Stimulated activated CD4-positive, alpha-beta T cell treated with anti-CD3 and anti-CD28 coated beads, Interleukin-15, amount 100 ng/mL, for 1 hour (primary cell): ENCODE data around the gene HOXA7.

Experiments
- DNase-seq, 2 donors: peaks; one replicate each; pipeline ENCODE4 v3.0.0-alpha.2; 2020; ENCODE audit warnings: low read depth in 1 of 2, low spot score in 1 of 2

Gene HOXA7

DNA sequence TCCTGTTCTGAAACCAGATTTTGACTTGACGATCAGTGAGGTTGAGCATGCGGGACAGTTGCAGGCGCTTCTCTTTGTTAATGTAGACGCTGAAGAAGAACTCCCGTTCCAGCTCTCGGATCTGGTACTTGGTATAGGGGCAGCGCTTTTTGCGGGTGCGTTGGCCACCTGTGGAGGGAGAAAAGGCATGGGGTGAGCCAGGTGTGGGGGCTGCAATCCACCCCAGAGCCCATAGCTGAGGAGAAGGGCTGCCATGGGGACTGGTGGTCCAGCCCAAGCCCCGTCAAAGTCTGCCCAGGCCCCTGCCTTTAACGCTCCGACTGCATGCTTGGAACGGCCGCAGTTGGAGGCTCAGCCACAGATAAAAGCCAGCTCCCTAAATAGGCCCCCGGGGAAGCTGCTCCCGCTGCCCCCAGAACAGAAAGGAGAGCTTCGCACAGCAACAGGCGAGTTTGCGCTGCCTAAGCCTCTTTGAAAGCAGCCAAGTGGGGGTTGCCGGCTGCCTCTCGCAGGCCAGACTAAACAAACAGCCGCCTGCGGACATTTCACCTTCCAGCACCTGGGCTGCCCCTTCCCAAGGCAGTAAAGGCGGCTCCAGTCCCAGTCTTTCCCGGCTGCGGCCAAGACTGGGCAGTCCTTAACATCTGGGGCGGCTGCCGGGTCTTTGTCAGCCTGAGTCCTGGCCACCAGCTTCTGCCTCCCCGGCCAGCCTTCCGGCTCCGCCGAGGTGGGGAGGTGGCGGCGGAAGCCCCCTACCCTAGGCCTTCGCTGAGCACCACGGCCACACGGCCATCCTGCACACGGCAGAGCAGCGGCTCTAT, 26.6 kb upstream of the HOXA7 start:
- no peak for DNase-seq

DNA sequence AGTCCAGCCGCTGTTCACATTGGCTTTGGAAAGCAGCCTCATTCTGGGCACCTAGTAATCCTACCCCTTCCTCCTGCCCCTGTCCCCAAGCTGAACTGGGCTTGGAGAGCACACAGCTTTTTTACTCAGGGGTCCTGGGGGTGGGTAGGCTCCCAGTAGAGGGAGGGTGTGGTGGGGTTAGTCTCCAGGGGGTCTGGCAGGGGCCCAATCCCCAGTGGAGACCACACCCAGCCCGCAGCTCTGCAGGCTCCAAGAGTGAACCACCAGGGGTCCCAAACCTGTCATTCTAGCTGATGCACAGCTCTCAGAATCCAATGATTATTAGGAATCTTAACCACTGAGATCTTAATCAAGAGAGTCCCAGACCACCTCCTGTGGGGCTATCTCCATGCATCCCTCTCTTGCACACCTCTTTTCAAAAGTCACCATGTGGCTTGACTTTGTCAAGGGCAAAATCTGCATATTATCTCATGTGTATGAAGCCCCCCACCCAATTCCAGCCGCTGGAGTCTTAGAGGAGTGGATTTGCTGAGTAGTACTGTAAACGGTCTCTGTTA, 25.9 kb upstream of the HOXA7 start:
- DNase-seq: peak in 1 of 2 donors; percentile 1

DNA sequence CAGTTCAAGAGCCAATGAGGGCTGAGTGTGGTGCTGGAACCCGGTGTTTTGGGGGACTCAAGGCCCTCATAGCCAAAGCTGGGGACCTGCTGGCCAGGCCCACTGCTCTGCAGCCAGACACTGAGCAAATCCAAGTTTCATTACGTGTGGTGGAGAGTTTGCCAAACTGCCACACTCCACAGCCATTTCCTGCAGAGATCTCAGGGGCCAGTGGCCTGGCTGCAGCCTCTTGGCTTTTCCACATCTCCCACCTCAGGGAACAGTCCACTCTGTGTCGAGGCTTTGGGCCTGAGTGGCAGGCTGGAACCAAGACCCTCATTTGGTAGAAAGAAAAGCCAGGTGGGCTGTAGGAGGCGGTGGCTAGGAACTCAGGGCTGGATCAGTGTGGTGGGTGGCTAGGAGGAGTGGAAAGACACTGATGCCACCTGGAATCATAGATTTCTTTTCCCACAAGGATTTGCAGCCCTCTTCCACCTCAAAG, 25.4 kb upstream of the HOXA7 start:
- DNase-seq: no peak

DNA sequence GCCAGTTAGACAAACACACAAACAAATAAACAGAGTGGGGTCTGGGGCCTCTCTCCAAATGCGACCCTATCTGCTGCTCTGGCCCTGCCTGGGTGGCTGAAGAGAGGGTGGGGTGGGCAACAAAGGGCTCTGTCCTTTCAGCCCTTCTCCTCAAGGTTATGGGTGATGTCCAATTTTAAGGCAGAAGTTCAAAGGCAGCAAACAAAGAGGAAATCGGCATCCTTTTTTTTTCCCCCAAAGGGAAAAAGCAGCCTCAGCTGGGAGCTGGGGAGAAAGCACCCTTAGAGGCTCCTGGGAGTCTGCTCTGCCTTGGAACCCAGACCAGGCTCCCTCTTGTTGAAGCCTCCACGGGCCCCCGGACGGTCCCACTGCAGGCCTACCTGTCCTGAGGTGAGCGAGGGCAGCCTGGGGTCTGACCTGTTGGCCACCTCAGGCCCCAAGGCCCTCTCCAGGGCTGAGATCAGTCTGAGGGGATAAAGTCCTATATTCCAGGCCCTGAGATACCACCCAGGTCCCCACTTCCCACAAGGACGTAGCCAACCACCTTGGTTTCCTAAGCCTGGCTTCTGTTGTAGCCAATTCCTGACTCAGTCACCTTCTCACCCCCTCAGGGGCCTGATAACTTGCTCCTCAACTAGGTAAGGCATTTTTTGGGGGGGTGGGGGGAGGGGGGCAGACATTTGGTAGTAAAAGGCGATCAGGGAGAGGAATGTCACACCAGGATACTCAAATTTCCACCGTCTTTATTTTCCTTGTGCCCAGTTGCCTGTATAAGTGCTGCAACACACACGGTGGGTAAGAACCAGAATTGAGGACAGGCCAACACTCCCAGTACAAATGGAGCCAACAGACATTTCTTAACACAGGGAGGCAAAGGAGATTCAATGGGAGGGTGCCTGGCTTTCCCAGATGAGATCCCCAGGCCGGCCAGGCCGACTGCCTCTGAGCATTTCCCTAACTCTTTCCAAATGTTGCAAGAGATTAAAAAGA, 24.3 kb upstream of the HOXA7 start:
- no peak for DNase-seq

DNA sequence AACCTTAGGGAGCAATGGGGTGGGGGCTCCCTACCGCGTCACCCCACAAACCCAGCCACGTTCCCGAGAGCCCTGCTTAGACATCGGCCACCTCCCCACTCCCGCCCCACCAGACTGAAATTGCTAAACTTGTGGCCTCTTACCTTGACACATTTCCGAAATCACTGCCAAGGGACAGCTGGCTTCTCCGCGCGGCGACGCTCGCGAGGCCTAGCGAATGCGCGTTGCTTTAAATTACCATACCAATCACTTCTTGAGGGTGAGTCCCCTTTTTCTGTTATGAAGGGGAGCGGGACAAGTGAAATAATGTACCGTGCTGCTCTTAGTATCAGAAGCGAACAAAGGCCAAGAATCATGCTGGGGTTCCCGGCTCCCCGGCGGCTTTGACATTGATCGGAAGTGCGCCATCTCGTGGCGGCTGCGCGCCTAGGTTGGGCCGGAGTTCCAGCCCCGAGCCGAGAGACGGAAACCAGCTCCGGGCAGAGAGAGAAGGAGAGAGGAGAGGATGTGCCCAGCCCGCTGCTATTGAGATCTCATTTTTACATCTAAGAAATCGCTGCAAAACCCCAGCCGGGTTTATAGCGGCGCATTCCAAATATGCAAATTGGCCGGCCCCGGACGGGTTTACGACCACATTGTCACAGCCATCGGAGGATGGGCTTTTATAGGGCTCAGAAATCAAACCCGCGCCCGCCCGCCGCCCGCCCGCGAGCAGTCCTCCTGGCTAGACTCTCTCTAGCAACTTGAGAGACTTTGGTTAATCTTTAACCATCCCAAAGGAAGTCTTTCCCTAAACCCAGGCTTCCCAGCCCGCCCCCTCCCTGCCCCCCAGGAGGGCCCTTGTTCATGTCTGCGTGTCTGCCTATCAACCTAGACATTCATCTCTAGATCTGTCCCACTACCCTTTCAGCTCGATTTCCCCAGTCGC, 23.3 kb upstream of the HOXA7 start:
- DNase-seq: peak in 1 of 2 donors; percentile 59

DNA sequence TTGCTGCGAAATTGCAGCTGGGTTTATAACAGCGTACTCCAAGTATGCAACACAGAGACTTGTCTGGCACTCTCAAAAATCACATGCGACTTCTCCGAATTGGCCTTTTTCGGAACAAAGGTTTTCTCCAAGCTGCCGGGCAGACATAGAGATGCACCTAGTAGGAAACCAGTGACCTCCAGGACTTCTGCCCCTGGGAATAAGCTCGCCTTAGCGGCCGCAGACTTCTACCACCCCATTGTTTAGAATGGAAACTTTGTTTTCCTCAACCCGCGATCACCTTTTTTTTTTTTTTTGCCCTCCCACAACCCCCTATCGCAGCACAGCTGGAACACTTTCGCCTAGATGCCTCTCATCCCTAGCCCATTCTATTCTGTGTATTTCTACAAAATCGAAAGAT, 22.6 kb upstream of the HOXA7 start:
- no peak for DNase-seq

DNA sequence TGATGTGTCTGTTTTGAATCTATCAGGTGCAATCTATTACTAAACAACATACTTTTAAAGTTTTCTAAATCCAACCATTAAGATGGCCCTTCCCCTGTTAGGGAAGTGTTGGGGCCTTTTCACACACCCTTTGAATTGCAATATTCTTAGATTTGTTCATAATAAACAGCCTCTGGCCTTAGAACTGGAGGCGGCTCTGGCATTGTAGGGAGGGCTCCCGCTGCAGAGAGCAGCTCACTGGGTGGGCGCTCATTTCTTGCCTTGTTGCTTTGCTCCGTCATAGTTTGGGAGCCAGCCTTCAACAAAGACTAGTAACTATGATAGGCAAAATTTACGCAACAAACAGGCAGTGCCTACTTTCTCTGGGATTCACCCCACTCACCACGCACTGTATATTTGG, 21.9 kb upstream of the HOXA7 start:
- no peak for DNase-seq

DNA sequence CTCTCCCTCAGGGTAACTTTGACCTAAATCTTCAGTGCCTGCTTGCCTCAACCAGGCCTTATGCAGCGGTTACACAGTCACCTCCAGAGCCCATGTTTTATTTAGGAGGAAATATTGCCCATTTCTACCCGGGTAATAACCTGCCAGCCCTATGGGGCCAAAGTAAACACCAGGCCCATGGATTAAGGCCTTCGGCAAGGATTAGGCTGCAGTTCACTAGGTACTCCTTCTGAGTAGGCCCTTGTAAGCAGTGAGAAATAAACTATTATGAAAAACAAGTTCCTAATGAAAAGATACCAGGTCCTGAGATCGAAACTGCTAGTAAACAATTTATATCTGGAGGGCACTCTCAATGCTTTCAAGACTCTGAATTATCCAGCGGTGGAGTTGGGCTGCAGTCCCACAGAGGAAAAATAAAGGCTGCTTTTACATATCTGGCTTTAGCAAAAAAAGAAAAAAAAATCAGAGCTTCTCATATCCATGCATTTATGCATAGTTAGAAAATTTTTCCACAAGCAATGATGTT, 21.4 kb upstream of the HOXA7 start:
- DNase-seq: no peak

DNA sequence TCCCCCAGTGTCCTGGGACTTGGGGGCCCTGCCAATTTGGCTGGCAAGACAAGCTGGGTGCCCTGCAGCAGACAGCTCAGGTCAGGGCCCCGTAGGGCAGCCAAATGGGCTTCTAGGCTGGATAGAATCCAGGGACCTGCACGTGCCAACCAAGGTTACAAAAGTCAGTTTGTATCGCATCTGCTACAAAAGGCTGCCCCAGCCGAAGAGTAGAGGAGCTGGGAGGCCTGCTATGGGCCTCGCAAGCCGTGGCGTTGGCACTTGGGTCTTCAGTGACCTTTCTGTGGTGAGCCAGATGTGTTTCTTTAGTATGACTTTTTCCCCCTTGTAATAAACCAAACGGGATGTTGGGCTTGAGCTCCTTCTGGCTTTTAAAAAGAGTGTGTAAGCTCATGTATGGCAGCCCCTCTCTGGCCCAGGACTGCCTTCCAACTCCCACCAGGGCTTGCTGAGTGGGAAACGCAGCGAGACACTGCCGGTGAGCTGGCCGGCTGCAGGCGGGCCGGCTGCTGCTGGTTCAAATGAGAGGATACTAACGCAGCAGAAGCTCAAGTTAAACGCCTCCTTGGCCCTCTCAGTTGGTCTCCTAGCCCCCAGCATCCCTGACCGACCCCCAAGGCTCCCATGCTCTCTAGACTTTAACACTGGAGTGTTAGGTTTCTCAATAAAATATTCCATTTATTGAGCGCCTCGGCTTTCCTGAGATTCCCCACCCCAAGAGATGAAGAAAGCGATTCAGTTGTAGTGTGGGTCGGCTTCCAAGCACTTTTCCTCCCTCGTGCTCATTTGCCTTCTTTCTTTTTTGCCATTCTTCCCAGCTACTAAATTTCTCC, 20.7 kb upstream of the HOXA7 start:
- DNase-seq: no peak

DNA sequence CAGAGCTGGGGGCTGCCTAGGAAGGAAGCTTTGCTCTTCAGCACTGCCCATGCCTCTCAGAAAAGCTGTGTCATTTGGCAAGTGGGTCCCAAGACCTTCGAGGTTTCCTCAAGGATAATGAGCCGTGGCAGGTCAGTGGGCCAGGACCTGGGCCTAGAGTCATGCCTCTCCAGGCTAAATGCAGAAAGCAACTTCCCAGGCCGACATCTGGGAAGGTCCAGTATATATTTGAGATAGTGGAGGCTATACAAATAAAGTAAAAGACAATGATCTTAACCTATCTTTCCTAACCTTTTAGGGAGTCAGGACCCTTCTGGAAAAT, 20.0 kb upstream of the HOXA7 start:
- DNase-seq: no peak

DNA sequence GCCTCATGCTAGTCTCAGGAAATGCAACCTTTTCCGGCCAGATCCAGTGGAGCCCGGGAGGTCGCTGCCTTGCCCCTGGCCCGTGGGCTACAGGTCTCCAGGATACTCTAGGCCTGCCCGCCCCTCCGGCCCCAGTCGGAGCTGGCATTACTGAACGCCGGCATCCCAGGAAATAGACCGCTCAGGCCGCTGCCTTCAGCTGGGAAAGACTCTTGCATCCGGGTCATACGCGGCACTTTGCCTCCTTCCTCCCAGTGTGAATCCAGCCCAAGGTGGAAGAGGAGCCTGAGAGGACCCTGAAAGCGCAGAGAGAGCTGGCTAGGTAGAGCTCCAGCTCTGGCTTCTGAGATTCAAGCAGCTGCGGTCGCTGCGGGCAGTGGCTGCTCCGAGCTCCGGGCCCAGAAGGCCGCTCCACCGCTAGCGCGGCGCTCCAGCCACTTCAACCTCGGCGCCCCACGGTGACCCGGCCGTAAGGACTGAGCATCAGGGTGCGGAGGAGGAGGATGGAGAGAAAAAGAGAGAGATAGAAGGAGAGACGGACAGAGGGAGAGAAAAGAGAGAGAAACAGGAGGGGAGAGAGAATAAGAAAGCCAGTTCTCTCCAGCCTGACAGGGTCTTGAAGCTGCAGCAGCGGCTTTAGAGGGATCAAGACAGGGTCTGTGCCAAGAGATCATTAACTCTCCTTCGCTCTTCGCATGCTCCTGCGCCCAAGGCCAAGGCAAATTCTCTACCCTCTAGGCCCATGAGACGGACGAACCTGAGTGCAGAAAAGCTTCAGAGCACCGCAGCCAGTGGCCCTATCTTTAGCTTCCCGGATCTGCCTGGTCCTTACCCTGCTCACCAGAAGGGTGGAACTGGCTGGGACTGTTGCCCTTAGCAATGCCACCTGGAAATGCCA, 19.4 kb upstream of the HOXA7 start:
- no peak for DNase-seq

DNA sequence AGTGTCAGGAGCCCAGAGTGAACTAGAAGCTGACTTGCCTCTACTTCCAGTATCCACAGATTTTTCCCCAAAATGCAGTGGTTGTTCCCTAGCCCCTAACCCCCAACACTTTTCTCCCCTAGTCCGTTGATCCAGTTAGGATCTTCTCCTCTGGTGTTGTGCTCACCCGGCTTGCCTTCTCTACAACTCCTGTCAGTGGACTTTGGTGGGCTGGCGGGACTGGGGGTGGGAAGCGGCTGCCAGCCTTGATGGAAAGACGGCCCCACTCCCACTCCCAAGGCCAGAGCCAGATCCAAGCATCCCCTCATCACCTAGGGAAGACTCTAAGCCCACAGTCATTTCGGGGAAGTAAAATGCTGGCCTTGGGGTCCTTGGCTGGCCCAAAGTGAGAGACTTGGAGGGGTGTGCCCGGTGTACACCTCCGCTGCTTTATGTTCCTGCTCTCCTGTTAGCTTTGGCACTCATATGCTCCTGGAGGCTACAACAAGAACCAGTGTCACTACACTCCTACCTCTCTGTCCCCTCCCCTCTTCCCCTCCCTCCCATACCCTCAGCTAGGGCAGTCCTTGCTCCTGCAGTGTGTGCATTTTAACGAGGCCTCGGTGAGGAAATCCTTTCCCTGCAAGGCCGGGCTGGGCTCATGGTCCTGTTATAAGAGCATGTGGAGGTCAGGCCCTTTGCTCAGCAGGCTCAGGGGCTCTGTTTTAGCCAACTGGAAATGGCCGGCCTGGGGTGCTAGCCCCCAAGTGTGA, 18.6 kb upstream of the HOXA7 start:
- no peak for DNase-seq

DNA sequence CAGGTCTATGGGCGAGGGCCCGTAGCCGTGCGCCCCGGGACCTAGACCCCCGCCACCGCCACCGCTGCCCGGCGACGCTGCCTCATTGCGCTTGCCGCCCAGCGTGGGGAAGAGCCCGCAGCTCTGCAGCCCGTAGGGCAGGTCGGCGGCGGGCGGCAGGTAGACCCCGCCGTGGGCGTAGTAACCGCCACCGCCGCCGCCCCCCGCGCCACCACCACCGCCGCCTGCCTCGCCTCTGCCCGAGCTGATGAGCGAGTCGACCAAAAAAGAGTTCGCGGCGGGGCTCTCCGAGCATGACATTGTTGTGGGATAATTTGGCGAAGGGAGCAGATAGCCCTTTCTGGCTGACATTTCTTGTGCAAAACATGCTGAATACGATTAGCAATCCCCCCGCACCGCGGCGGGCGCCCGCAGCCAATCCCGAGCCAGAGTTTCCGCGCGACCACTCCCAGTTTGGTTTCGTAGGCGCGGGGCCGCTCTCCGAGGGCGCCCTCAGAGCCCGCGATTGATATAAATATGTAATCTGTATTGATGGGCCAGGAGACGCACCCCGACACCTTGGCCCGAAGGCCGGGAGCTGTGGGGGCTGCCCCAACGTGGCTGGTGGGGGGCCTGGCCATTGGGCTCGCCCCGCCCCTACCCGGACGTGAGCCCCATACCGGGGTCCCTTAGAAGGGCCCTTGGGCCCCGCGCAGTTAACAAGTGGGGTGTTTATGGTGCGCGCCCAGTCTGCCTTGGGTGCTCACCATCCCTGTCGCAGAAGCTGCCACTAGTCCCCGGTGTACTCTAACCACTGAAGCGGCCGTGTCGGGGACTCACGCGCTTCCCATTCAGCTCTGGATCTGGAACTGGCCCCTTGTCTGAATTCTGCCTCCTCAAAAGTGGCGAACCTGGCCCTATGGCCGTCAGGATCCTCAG, 17.7 kb upstream of the HOXA7 start, which contains the start of gene HOXA10:
Gene HOXA10, minus strand, starts transcription at position 365 of the 918 bp plus-strand sequence. Its CDS starts 14 bp downstream, at position 351.
- DNase-seq: no peak

DNA sequence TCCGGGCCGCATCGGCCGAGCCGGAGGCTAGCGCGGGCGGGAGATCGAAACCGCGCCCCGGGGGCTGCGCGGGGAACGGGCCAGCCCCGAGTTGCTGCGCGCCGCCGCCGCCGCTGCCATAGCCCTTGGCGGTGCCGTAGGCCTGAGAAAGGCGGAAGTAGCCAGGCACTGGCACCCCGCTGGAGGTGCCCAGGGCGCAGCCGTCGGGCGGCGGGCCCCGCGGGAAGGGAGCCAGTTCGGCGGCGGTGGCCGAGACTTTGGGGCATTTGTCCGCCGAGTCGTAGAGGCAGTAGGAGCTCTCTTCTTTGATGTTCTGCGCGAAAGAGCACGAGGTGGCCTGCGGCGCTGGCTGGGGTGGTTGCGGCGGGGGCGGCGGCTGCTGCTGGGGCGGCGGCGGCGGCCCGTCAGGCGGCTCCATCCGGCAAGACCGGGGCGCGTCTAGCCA, 17.1 kb upstream of the HOXA7 start:
- DNase-seq: no peak

DNA sequence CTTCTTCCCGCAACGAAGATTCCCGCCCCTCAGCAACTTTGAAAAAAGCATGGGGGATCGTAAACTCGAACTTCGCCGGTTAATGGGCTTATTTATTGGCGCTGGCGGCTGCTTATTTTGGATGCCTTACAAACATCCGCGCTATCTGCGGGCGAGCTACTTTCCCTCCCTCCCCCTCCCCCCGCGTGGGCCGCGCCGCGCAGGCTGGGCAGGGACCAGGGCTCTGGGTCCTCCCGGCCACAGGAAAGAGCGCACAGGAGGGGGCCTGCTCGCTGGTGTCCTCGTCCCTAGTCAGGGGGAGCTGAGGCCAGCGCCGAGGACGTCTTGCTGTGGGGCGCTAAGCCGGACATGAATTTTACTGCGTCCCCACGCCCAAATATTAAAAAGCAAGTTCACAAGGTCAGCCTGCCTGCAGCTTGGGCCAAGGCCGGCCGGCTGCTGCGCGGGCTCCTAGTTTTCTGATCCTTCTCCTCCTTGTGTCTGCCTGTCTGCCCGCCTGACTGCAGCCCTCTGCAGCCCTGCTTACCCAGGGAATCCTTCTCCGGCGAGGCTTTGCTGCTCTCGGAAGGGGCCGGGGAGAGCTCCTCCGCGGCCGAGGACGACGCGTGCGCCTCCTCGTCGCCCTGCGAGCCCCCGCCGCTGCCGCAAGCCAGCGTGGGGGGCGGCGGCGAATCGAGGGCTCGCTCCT, 16.5 kb upstream of the HOXA7 start:
- DNase-seq: peak in 1 of 2 donors; percentile 1

DNA sequence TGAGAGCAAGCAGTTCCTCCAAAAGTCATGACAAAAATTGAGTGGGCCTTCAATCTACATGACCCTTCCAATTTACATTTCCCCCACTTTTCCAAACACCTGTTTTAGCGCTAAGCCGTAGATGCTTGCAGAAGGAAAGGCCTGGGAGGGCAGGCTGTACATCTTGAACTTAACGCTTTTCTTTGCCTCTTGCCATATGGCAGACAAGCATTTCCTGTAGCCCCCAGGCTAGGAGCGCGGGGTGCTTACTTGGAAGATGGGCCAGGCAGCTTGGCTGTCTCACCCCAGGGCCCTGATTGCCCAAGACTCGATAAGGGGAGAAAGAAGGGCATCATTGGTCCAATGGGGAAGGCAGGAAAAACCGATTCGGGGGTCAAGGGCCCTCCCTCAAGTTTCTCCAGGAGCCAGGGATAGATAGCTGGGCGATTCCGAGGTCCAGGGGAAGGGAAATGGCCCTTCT, 15.9 kb upstream of the HOXA7 start:
- no peak for DNase-seq
